Adrenal gland (tissue), 5 donors: ENCODE results near the gene PERP.

Experiments
- CTCF ChIP-seq, 6 experiments: fragments of 450-650 bp in 4 of 6; fragments of 200-600 bp in 2 of 6; sonication (generic) in 1 of 6; IDR thresholded peaks; 1 replicate in 5 of 6; 2 replicates in 1 of 6; pipeline versions ENCODE4 v1.5.1 to v1.8.0; 2016 to 2021; ENCODE audit warnings: antibody characterized with exemption in 6 of 6, mild to moderate bottlenecking in 2 of 6, moderate library complexity in 1 of 6
- POLR2A ChIP-seq, 2 donors: fragments of 450-650 bp; IDR thresholded peaks; one replicate each; pipeline ENCODE4 v1.6.1; 2017; ENCODE audit warnings: antibody characterized with exemption in 2 of 2, mild to moderate bottlenecking in 2 of 2, moderate library complexity in 1 of 2
- donor health status: DM: no; HTN: no; CAD: no.

- no peak for TF ChIP-seq CTCF (IDR thresholded peaks at IDR 0.05)
- no peak for TF ChIP-seq POLR2A (IDR thresholded peaks at IDR 0.05)
These were observed 38.2 kb upstream of the PERP start for GRCh38 chr6:138145402-138145801.
